NCI-H1105 (cell line): ENCODE measurements around the gene MRGPRX3.

Experiments used
- DNase-seq: peaks from one replicate; lab custom pipeline; 2025; lab: John Stamatoyannopoulos, UW

The MRGPRX3 gene

GRCh38 chr11:18168372-18168771 is 36.0 kb downstream of the MRGPRX3 start:
- DNase-seq, result no peak

- DNase-seq, result no peak
These were observed 39.1 kb downstream of the MRGPRX3 start for GRCh38 chr11:18171377-18172000.

DNA sequence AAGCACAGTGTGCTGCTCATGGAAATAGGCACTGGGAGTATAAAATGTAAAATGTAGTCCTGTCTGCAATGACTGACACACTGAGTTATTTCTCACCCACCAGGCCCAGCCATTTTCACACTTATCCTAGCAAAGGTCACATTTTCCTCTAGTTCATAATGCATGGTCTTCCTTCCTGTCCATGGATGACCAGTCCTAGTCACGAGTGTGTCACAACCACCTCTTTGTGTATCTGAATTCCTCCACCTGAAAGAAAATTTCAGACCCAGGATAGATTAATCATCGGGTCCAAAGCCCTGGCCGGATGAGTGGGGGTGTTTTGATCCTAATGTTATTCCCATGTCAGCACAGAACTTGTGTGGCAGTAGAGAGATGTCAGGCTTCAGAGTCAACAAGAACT is 40.3 kb downstream of the MRGPRX3 start, which contains the start of gene MRGPRX4:
Gene MRGPRX4, plus strand, starts transcription at position 172 of the 400 bp plus-strand sequence. CDS start 420 bp downstream, outside the sequence.
- no peak for DNase-seq

DNA sequence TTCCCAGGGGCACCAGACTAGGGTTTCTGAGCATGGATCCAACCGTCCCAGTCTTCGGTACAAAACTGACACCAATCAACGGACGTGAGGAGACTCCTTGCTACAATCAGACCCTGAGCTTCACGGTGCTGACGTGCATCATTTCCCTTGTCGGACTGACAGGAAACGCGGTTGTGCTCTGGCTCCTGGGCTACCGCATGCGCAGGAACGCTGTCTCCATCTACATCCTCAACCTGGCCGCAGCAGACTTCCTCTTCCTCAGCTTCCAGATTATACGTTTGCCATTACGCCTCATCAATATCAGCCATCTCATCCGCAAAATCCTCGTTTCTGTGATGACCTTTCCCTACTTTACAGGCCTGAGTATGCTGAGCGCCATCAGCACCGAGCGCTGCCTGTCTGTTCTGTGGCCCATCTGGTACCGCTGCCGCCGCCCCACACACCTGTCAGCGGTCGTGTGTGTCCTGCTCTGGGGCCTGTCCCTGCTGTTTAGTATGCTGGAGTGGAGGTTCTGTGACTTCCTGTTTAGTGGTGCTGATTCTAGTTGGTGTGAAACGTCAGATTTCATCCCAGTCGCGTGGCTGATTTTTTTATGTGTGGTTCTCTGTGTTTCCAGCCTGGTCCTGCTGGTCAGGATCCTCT is 41.0 kb downstream of the MRGPRX3 start:
- no peak for DNase-seq
